HG03025 (cell line): ENCODE data around the gene THBS2.
"Not testable (repeated sequence)": the region's sequence is repeated elsewhere in the genome, so short reads cannot be mapped to it uniquely, and the experiment has no call there.

Experiments
- ATAC-seq: cut with Tn5 transposase; IDR thresholded peaks from one replicate; pipeline ENCODE4 v1.9.1; 2021; ENCODE audit warnings: mild to moderate bottlenecking, moderate library complexity; ENCODE audit not compliant: unreplicated experiment, low FRiP score

Gene THBS2

GRCh38 chr6:169253337-169254238, at the start of gene THBS2:
Gene THBS2 (minus strand): TSS chr6:169253846. CDS start chr6:169250784, 3,062 bp downstream.
- no peak for ATAC-seq

GRCh38 chr6:169302716-169303115, 49.1 kb upstream of the THBS2 start:
- ATAC-seq: no peak

- ATAC-seq: no peak
These were observed 48.6 kb upstream of the THBS2 start for GRCh38 chr6:169302255-169302654.

- ATAC-seq: no peak
These were observed 47.3 kb upstream of the THBS2 start for GRCh38 chr6:169300916-169301315.

GRCh38 chr6:169298626-169299025, 45.0 kb upstream of the THBS2 start:
- ATAC-seq: not testable (repeated sequence)

- ATAC-seq: no peak
These were observed 43.0 kb upstream of the THBS2 start for GRCh38 chr6:169296622-169297021.

GRCh38 chr6:169296170-169296569, 42.5 kb upstream of the THBS2 start:
- no peak for ATAC-seq

- ATAC-seq: no peak
These were observed 39.5 kb upstream of the THBS2 start for GRCh38 chr6:169293196-169293595.

- no peak for ATAC-seq
These were observed 38.9 kb upstream of the THBS2 start for GRCh38 chr6:169292338-169293124.

GRCh38 chr6:169291646-169292337, 38.1 kb upstream of the THBS2 start:
- no peak for ATAC-seq

GRCh38 chr6:169291148-169291547, 37.5 kb upstream of the THBS2 start:
- ATAC-seq: no peak

GRCh38 chr6:169289619-169290339, 36.1 kb upstream of the THBS2 start:
- no peak for ATAC-seq

- ATAC-seq: no peak
These were observed 35.6 kb upstream of the THBS2 start for GRCh38 chr6:169289257-169289618.

GRCh38 chr6:169288591-169288990, 34.9 kb upstream of the THBS2 start:
- no peak for ATAC-seq

- ATAC-seq: no peak
These were observed 34.0 kb upstream of the THBS2 start for GRCh38 chr6:169287675-169288074.

- ATAC-seq: no peak
These were observed 33.3 kb upstream of the THBS2 start for GRCh38 chr6:169286961-169287360.

- ATAC-seq: no peak
These were observed 31.5 kb upstream of the THBS2 start for GRCh38 chr6:169285165-169285564.

- ATAC-seq: no peak
These were observed 30.3 kb upstream of the THBS2 start for GRCh38 chr6:169283924-169284323.

- no peak for ATAC-seq
These were observed 28.4 kb upstream of the THBS2 start for GRCh38 chr6:169282043-169282442.

GRCh38 chr6:169277619-169278018, 24.0 kb upstream of the THBS2 start:
- no peak for ATAC-seq
